NCI-H187 treated with DMSO at 0.1 percent for 48 hours (cell line): ENCODE results near the gene PMM1.
"Not testable (repeated sequence)": the region's sequence is repeated elsewhere in the genome, so short reads cannot be mapped to it uniquely, and the experiment has no call there.

Experiments used
- DNase-seq: peaks from one replicate; lab custom pipeline; 2025; lab: John Stamatoyannopoulos, UW

Gene PMM1

GRCh38 chr22:41563051-41563711 lies 26.5 kb downstream of the PMM1 start:
- DNase-seq = no peak

GRCh38 chr22:41562461-41562860 lies 27.2 kb downstream of the PMM1 start:
- no peak for DNase-seq

- DNase-seq = no peak
Measured at GRCh38 chr22:41561788-41562187, 27.9 kb downstream of the PMM1 start.

- no peak for DNase-seq
Measured at GRCh38 chr22:41561335-41561734, 28.3 kb downstream of the PMM1 start.

- DNase-seq = no peak
Measured at GRCh38 chr22:41560095-41560471, 29.6 kb downstream of the PMM1 start.

GRCh38 chr22:41558241-41558630 lies 31.4 kb downstream of the PMM1 start:
- not testable (repeated sequence) for DNase-seq

- DNase-seq = no peak
Measured at GRCh38 chr22:41557401-41558240, 32.0 kb downstream of the PMM1 start.

- no peak for DNase-seq
Measured at GRCh38 chr22:41556561-41556960, 33.1 kb downstream of the PMM1 start.

GRCh38 chr22:41555325-41555982 lies 34.2 kb downstream of the PMM1 start:
- no peak for DNase-seq

GRCh38 chr22:41551877-41552582 lies 37.6 kb downstream of the PMM1 start:
- DNase-seq = no peak

- DNase-seq = no peak
Measured at GRCh38 chr22:41550952-41551491, 38.6 kb downstream of the PMM1 start.

- no peak for DNase-seq
Measured at GRCh38 chr22:41548830-41549211, 40.8 kb downstream of the PMM1 start.

GRCh38 chr22:41544671-41545476 lies 44.8 kb downstream of the PMM1 start:
- no peak for DNase-seq

- peak; percentile 76 for DNase-seq
Measured at GRCh38 chr22:41543854-41544670, 45.6 kb downstream of the PMM1 start, which contains the start of gene POLR3H. Gene POLR3H, minus strand, starts transcription at chr22:41544470. Its CDS starts 369 bp downstream, at chr22:41544101.

- no peak for DNase-seq
Measured at GRCh38 chr22:41542224-41542623, 47.4 kb downstream of the PMM1 start.

- DNase-seq = no peak
Measured at GRCh38 chr22:41541484-41541883, 48.2 kb downstream of the PMM1 start.

- DNase-seq = no peak
Measured at GRCh38 chr22:41540365-41540764, 49.3 kb downstream of the PMM1 start.

GRCh38 chr22:41540006-41540315 lies 49.7 kb downstream of the PMM1 start:
- DNase-seq = no peak

GRCh38 chr22:41539146-41540005 lies 50.3 kb downstream of the PMM1 start:
- no peak for DNase-seq
